NCI-H2081 treated with DMSO at 0.1 percent for 48 hours (cell line): ENCODE data around the gene OR5B21.

ENCODE experiments used
- DNase-seq: peaks from one replicate; lab custom pipeline; 2025; lab: John Stamatoyannopoulos, UW

Gene OR5B21

GRCh38 chr11:58493676-58494075 is 14.2 kb downstream of the OR5B21 start:
- no peak for DNase-seq

- no peak for DNase-seq
Observed at GRCh38 chr11:58490827-58491226, 17.1 kb downstream of the OR5B21 start.

- no peak for DNase-seq
Observed at GRCh38 chr11:58487170-58487569, 20.7 kb downstream of the OR5B21 start.

GRCh38 chr11:58485961-58486360 is 21.9 kb downstream of the OR5B21 start:
- no peak for DNase-seq

GRCh38 chr11:58471892-58472291 is 36.0 kb downstream of the OR5B21 start:
- no peak for DNase-seq

- DNase-seq = no peak
Observed at GRCh38 chr11:58466293-58466692, 41.6 kb downstream of the OR5B21 start.

GRCh38 chr11:58465690-58466089 is 42.2 kb downstream of the OR5B21 start:
- no peak for DNase-seq
